Lower leg skin (tissue), 4 donors: Measurements from ENCODE around the gene C2. TPM values are rescaled to one million over a fixed set of nuclear protein-coding genes. Genes with fewer than 3 reads are reported as not detected.

ENCODE experiments used
- DNase-seq, 2 donors: peaks; one replicate each; pipeline ENCODE4 v3.0.0-alpha.2; 2019; ENCODE audit warnings: low spot score in 2 of 2
- H3K4me3 ChIP-seq: fragments of 200-600 bp; sonication (generic); 2 replicates; pipeline ENCODE4 v1.5.1; 2017; ENCODE audit warnings: mild to moderate bottlenecking, low read depth; ENCODE audit not compliant: poor library complexity, severe bottlenecking
- CTCF ChIP-seq, 3 donors: fragments of 450-650 bp; IDR thresholded peaks; one replicate each; pipeline ENCODE4 v1.5.1; 2016; ENCODE audit warnings: antibody characterized with exemption in 3 of 3, mild to moderate bottlenecking in 3 of 3, moderate library complexity in 2 of 3
- POLR2A ChIP-seq, 2 donors: fragments of 450-650 bp; IDR thresholded peaks; one replicate each; pipeline ENCODE4 v1.6.1; 2016 to 2017; ENCODE audit warnings: antibody characterized with exemption in 2 of 2, mild to moderate bottlenecking in 1 of 2, moderate library complexity in 1 of 2
- WGBS, 2 donors: methylation state at CpG; one replicate each; pipeline ENCODE4 v1.1.5; 2018; 5-methylcytosine and 5-hydroxymethylcytosine counted together
- intact Hi-C: fragments of 100-400 bp; cut with DNase I; formaldehyde crosslinking; loops from one replicate; pipeline ENCODE4 v1.15.0; 2023; ENCODE audit warnings: low total_unique reads
- total RNA-seq, 4 donors: library from RNA; depleted of rRNA; stranded (reverse); fragments of >200 nt; gene quantifications; one replicate each; pipeline ENCODE4 v1.1.0, GENCODE V29; 2016

The C2 gene
- total RNA-seq, 4 donors from 2014 or later: 4.9 to 7.7 (median 6.7) TPM

- intact Hi-C loops: no loop called here
- no peak for DNase-seq
- TF ChIP-seq CTCF (IDR thresholded peaks at IDR 0.05) (no peak), POLR2A (IDR thresholded peaks at IDR 0.05) (no peak)
- WGBS, 2 donors: 88% methylated on average over 15 to 19 of the region's 19 CpGs
- H3K4me3 ChIP-seq: no peak overlapping the region
These were observed 40.1 kb upstream of the C2 start for GRCh38 chr6:31887173-31888007.

- TF ChIP-seq POLR2A (IDR thresholded peaks at IDR 0.05) (no peak), CTCF (IDR thresholded peaks at IDR 0.05) (no peak)
- whole genome bisulfite sequencing, 2 donors: 76 to 84% methylated on average over 37 to 42 of the region's 43 CpGs
- intact Hi-C loops: no loop called here
- H3K4me3 ChIP-seq: no peak overlapping the region
- no peak for DNase-seq
These were observed 39.0 kb upstream of the C2 start for GRCh38 chr6:31888276-31889258.

DNA sequence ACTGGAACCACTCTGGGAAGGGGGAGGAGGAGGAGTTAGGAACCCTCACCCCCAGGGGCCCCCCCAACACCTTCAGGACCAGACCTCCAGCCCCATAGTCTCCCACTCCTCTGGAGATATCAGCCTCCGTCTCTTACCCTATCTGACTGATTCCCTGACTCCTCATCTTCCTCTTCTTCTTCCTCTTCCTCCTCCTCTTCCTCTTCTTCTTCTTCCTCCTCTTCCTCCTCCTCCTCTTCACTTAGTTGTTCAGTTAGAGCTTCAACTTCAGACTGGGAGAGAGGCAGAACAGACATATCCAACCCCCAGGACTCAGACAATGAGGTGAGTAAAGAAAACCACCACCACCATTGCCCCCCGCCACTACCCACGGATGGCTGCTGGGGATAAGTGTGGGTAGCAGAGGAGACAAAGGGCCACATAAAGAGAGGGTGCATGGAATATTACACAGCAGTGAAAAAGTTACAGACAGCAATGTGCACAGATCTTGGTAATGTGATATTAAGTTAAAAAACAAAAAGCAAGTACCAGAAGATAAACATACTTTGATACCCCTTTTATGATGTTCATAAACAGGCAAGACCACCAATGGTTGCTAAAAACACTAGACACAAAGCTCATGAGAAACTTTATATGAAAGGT lies 38.1 kb upstream of the C2 start:
- no peak for DNase-seq
- H3K4me3 ChIP-seq: no peak overlapping the region
- TF ChIP-seq CTCF (IDR thresholded peaks at IDR 0.05) (no peak), POLR2A (IDR thresholded peaks at IDR 0.05) (no peak)
- intact Hi-C loops: no loop called here
- 96% methylated on average over 3 of the region's 3 CpGs for WGBS, 2 donors

DNA sequence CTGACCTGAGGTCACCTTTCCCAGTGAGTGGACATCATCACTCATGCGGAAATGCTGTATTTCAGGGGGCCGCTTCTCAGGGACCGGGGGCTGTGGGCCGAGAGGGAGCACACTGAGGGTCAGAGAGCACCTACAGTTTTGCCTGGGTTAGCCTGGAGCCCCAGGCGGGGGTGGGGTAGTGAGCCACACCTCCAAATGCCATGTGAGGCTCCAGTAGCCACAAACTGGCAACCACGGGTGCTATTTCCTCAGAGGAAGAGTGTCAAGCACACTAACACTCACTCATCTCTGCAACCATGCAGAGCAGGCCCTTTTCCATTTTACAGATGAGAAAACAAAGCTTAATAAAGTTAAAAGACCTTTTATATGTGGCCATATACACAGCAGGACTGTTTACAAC lies 34.7 kb upstream of the C2 start:
- WGBS, 2 donors: 82 to 88% methylated on average over 6 of the region's 6 CpGs
- TF ChIP-seq POLR2A (IDR thresholded peaks at IDR 0.05) (no peak), CTCF (IDR thresholded peaks at IDR 0.05) (no peak)
- DNase-seq: no peak
- intact Hi-C loops: no loop called here
- no peak overlapping the region for H3K4me3 ChIP-seq

DNA sequence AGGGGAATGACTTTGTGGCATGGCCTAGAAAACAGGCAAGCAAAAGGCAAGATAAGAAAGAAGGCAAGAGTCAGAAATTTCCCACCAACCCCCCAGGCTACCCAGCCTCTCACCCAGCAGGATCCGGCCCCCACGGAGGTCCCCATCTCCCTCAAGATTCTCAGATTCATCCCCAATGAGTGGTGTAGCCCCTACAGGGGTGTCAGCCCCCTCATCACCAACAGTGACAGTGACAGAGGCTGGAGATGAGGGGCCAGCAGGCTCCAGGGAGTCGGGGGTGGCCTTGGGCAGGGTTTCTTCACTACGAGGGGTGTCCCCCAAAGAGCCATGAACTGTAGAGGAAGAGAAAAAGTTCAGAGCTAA lies 31.0 kb upstream of the C2 start:
- TF ChIP-seq CTCF (IDR thresholded peaks at IDR 0.05) (no peak), POLR2A (IDR thresholded peaks at IDR 0.05) (no peak)
- WGBS, 2 donors: 30 to 76% methylated on average over 3 to 4 of the region's 4 CpGs
- no peak for DNase-seq
- peak overlapping the region; percentile 88 for H3K4me3 ChIP-seq
- intact Hi-C loops: no loop called here
